NCI-H2029 treated with DMSO at 0.1 percent for 48 hours (cell line): ENCODE results near the gene PTF1A.

Experiments used
- DNase-seq: peaks from one replicate; lab custom pipeline; 2025; lab: John Stamatoyannopoulos, UW

Gene PTF1A

GRCh38 chr10:23186697-23187096 lies 5.4 kb upstream of the PTF1A start:
- DNase-seq: no peak

GRCh38 chr10:23187155-23187554 lies 5.0 kb upstream of the PTF1A start:
- DNase-seq: no peak

GRCh38 chr10:23189024-23189423 lies 3.1 kb upstream of the PTF1A start:
- no peak for DNase-seq

- no peak for DNase-seq
These were observed 994 bp upstream of the PTF1A start for GRCh38 chr10:23190872-23191763.

GRCh38 chr10:23192712-23193434 lies 761 bp downstream of the PTF1A start:
- DNase-seq: no peak

GRCh38 chr10:23193435-23194074 lies 1.4 kb downstream of the PTF1A start:
- no peak for DNase-seq

- DNase-seq: no peak
These were observed 2.4 kb downstream of the PTF1A start for GRCh38 chr10:23194471-23194965.

- DNase-seq: no peak
These were observed 3.1 kb downstream of the PTF1A start for GRCh38 chr10:23194966-23195845.

- DNase-seq: no peak
These were observed 3.9 kb downstream of the PTF1A start for GRCh38 chr10:23195846-23196600.

- no peak for DNase-seq
These were observed 4.8 kb downstream of the PTF1A start for GRCh38 chr10:23196915-23197314.

GRCh38 chr10:23197416-23197861 lies 5.3 kb downstream of the PTF1A start:
- DNase-seq: peak; percentile 50

GRCh38 chr10:23198610-23198939 lies 6.5 kb downstream of the PTF1A start:
- DNase-seq: no peak

- DNase-seq: no peak
These were observed 7.0 kb downstream of the PTF1A start for GRCh38 chr10:23198940-23199767.

GRCh38 chr10:23199768-23200511 lies 7.8 kb downstream of the PTF1A start:
- DNase-seq: no peak

GRCh38 chr10:23200586-23200985 lies 8.5 kb downstream of the PTF1A start:
- no peak for DNase-seq

- no peak for DNase-seq
These were observed 9.0 kb downstream of the PTF1A start for GRCh38 chr10:23200997-23201652.

GRCh38 chr10:23201837-23202236 lies 9.7 kb downstream of the PTF1A start:
- DNase-seq: no peak

GRCh38 chr10:23202779-23203178 lies 10.7 kb downstream of the PTF1A start:
- DNase-seq: no peak
